ENCODE measurements around the gene NHP2. TPM values are rescaled to one million over a fixed set of nuclear protein-coding genes. Genes with fewer than 3 reads are reported as not detected.
A peak's percentile ranks its signal among the peaks of the same experiment; 100 is the strongest.
"Not testable (repeated sequence)": the region's sequence is repeated elsewhere in the genome, so short reads cannot be mapped to it uniquely, and the experiment has no call there.

The NHP2 gene
- total RNA-seq, 1 experiment from 2014 or later = 263 TPM

- not testable (repeated sequence) for ATAC-seq; DNase-seq (ENCODE audit: low spot score); H3K4me3 Mint-ChIP-seq; H3K9me3 Mint-ChIP-seq; H3K36me3 Mint-ChIP-seq; H3K27me3 Mint-ChIP-seq (ENCODE audit: low read depth)
- peak; percentile 12; the same call in 1 of the 2 replicates for TF ChIP-seq AR (CRISPR knock-in tag; IDR thresholded peaks at IDR 0.05)
- Mint-ChIP-seq H3K27ac (peak overlapping the region; percentile 100), H3K4me1 (peaks cover 73% of the 10 kb centered on the region)
- ChIA-PET POLR2A (interaction anchor here (0.7 to 4.0 kb wide), 5 partner anchors 11 to 53 kb away, joined by 3 to 60 read pairs (median 4); partner anchors contain the start of gene N4BP3), CTCF (interaction anchor here (0.7 to 1.6 kb wide), 9 partner anchors 11 to 53 kb away, joined by 3 to 16 read pairs (median 4); partner anchors contain the start of gene NHP2)
Measured at GRCh38 chr5:178127300-178128009, 26.2 kb downstream of the NHP2 start.

GRCh38 chr5:178126556-178126955 is 27.1 kb downstream of the NHP2 start:
- H3K36me3 Mint-ChIP-seq = peaks cover 7% of the 10 kb centered on the region
- DNase-seq (ENCODE audit: low spot score) = peak; percentile 68
- ChIA-PET CTCF (interaction anchor here (0.9 to 1.6 kb wide), 8 partner anchors 11 to 52 kb away, joined by 3 to 16 read pairs (median 4); partner anchors contain the start of gene NHP2), POLR2A (interaction anchor here (1.0 to 4.0 kb wide), 5 partner anchors 11 to 78 kb away, joined by 3 to 60 read pairs (median 4); partner anchors contain the start of genes HNRNPAB and N4BP3)
- no peaks in the 10 kb centered on the region for H3K27me3 Mint-ChIP-seq (ENCODE audit: low read depth)
- peak; percentile 91 for TF ChIP-seq PRDM15 (CRISPR knock-in tag; IDR thresholded peaks at IDR 0.05)
- TF ChIP-seq ETV6 (CRISPR knock-in tag; IDR thresholded peaks at IDR 0.05) = peak; percentile 82
- TF ChIP-seq FOXP4 (CRISPR knock-in tag; IDR thresholded peaks at IDR 0.05) = peak; percentile 45; the same call in 1 of the 2 replicates
- peak; percentile 86 for TF ChIP-seq TEAD1 (CRISPR knock-in tag; IDR thresholded peaks at IDR 0.05)
- 0 out of 2 replicates have a peak, but pooled peaks have one; percentile 12 for TF ChIP-seq ZMAT4 (CRISPR knock-in tag; IDR thresholded peaks at IDR 0.05)
- no peak for TF ChIP-seq ZNF512 (CRISPR knock-in tag; IDR thresholded peaks at IDR 0.05; ENCODE audit: borderline replicate concordance)
- no peak for TF ChIP-seq ZNF219 (CRISPR knock-in tag; IDR thresholded peaks at IDR 0.05; ENCODE audit: borderline replicate concordance)
- H3K9me3 Mint-ChIP-seq = no peaks in the 10 kb centered on the region
- H3K27ac Mint-ChIP-seq = peak overlapping the region; percentile 100
- peaks cover 64% of the 10 kb centered on the region for H3K4me1 Mint-ChIP-seq
- peak; percentile 72 for ATAC-seq
- peak overlapping the region; percentile 55 for H3K4me3 Mint-ChIP-seq
